A549 (cell line): Measurements from ENCODE around the gene CTIF. TPM values are rescaled to one million over a fixed set of nuclear protein-coding genes. Genes with fewer than 3 reads are reported as not detected.

Experiments
- ATAC-seq, 2 experiments: fragments of 200-7000 bp in 1 of 2; fragments of >200 bp in 1 of 2; cut with Nextera tagmentation in 1 of 2; cut with Tn5 transposase in 1 of 2; 3 replicates each; pipeline versions ENCODE4 v1.8.0 to v1.9.1; 2018 to 2020; ENCODE audit warnings: mild to moderate bottlenecking in 1 of 2, moderate library complexity in 1 of 2
- CTCF ChIA-PET: fragments of 300-600 bp; sonication (Branson Sonifier 250); formaldehyde crosslinking; extraction: SDS; loops from one replicate; lab custom pipeline; 2021; ENCODE audit warnings: antibody characterized with exemption, inconsistent platforms; lab: Yijun Ruan, JAX
- POLR2A ChIA-PET: fragments of 350-600 bp; formaldehyde crosslinking; extraction: SDS; loops from one replicate; lab custom pipeline; 2021; ENCODE audit warnings: antibody characterized with exemption, inconsistent platforms; lab: Yijun Ruan, JAX
- DNase-seq, 2 experiments: peaks; one replicate each; pipeline versions ENCODE4 v3.0.0 to v3.0.0-alpha.2; 2011 to 2016; ENCODE audit warnings: low read depth in 1 of 2, low spot score in 1 of 2
- FAIRE-seq: peaks from 2 replicates; lab custom pipeline; 2011; peaks lifted over from hg19 to GRCh38; lab: Jason Lieb, UNC
- H3K27ac ChIP-seq, 2 experiments: fragments of >200 bp; sonication (Bioruptor Twin); formaldehyde crosslinking; 3 replicates each; pipeline ENCODE4 v1.5.1; 2016 to 2017
- H3K4me1 ChIP-seq: fragments of >200 bp; sonication (Bioruptor Twin); formaldehyde crosslinking; 3 replicates; pipeline ENCODE4 v1.6.1; 2016
- H3K4me2 ChIP-seq: fragments of >200 bp; sonication (Bioruptor Twin); formaldehyde crosslinking; 3 replicates; pipeline ENCODE4 v1.6.1; 2016
- H3K4me3 ChIP-seq: fragments of >200 bp; sonication (Bioruptor Twin); formaldehyde crosslinking; 3 replicates; pipeline ENCODE4 v1.5.1; 2016
- H3K9me3 ChIP-seq: fragments of >200 bp; sonication (Bioruptor Twin); formaldehyde crosslinking; 3 replicates; pipeline ENCODE4 v1.6.1; 2016
- CBX8 ChIP-seq: fragments of 200-600 bp; sonication (generic); IDR thresholded peaks from 2 replicates; pipeline ENCODE4 v1.6.1; 2016
- CEBPB ChIP-seq, 2 experiments: fragments of >200 bp in 1 of 2; sonication (Bioruptor Twin) in 1 of 2; formaldehyde crosslinking in 1 of 2; IDR thresholded peaks; 2 replicates each; pipeline ENCODE4 v1.6.1; 2012 to 2016
- CHD4 ChIP-seq: fragments of 200-600 bp; sonication (generic); IDR thresholded peaks from 2 replicates; pipeline ENCODE4 v1.6.1; 2016; ENCODE audit warnings: antibody characterized with exemption, mild to moderate bottlenecking, borderline replicate concordance
- CTCF ChIP-seq: fragments of >200 bp; sonication (Bioruptor Twin); formaldehyde crosslinking; IDR thresholded peaks from 3 replicates; pipeline ENCODE4 v1.5.1; 2016
- ELK1 ChIP-seq: fragments of 150-350 bp; IDR thresholded peaks from 2 replicates; pipeline ENCODE4 v1.6.1; 2014; ENCODE audit warnings: low read depth, mild to moderate bottlenecking, low read length
- EP300 ChIP-seq, 2 experiments: fragments of >200 bp; sonication (Bioruptor Twin); formaldehyde crosslinking; IDR thresholded peaks; 2 replicates in 1 of 2; 3 replicates in 1 of 2; pipeline ENCODE4 v1.6.1; 2016 to 2017
- FOSB ChIP-seq: fragments of 250-450 bp; sonication (Bioruptor Pico); IDR thresholded peaks from 2 replicates; pipeline ENCODE4 v1.5.0; 2020; ENCODE audit warnings: mild to moderate bottlenecking, moderate library complexity
- HES2 ChIP-seq: fragments of >200 bp; sonication (Bioruptor Twin); formaldehyde crosslinking; IDR thresholded peaks from 2 replicates; pipeline ENCODE4 v1.6.1; 2016
- HEYL ChIP-seq: fragments of 250-450 bp; sonication (Bioruptor Pico); IDR thresholded peaks from 2 replicates; pipeline ENCODE4 v1.8.0; 2021; ENCODE audit warnings: mild to moderate bottlenecking, moderate library complexity
- HOXA7 ChIP-seq: fragments of 250-450 bp; sonication (Bioruptor Pico); IDR thresholded peaks from 2 replicates; pipeline ENCODE4 v1.5.0; 2020; ENCODE audit warnings: mild to moderate bottlenecking, moderate library complexity
- HOXB13 ChIP-seq: fragments of 250-450 bp; sonication (Bioruptor Pico); IDR thresholded peaks from 2 replicates; pipeline ENCODE4 v1.5.0; 2020; ENCODE audit warnings: low read depth, mild to moderate bottlenecking, moderate library complexity
- JUN ChIP-seq, 2 experiments: fragments of >200 bp; sonication (Bioruptor Twin); formaldehyde crosslinking; IDR thresholded peaks; 2 replicates in 1 of 2; 3 replicates in 1 of 2; pipeline ENCODE4 v1.6.1; 2016 to 2017
- JUNB ChIP-seq: fragments of >200 bp; sonication (Bioruptor Twin); formaldehyde crosslinking; IDR thresholded peaks from 2 replicates; pipeline ENCODE4 v1.6.1; 2016
- MAFK ChIP-seq: fragments of 450-650 bp; IDR thresholded peaks from 2 replicates; pipeline ENCODE4 v1.6.1; 2014; ENCODE audit not compliant: partially characterized antibody
- NFE2L2 ChIP-seq: fragments of 150-350 bp; conservative IDR thresholded peaks from 2 replicates; pipeline ENCODE4 v1.6.1; 2014; ENCODE audit warnings: low read length
- NPAS2 ChIP-seq: fragments of 250-450 bp; sonication (Bioruptor Pico); IDR thresholded peaks from 2 replicates; pipeline ENCODE4 v1.8.0; 2022; ENCODE audit warnings: mild to moderate bottlenecking, moderate library complexity, borderline replicate concordance
- PHF8 ChIP-seq: fragments of 200-600 bp; sonication (generic); IDR thresholded peaks from 2 replicates; pipeline ENCODE4 v1.6.1; 2016; ENCODE audit warnings: low read depth, mild to moderate bottlenecking, antibody characterized with exemption, moderate library complexity, borderline replicate concordance
- RCOR1 ChIP-seq: fragments of 150-350 bp; IDR thresholded peaks from 2 replicates; pipeline ENCODE4 v1.6.1; 2014; ENCODE audit warnings: antibody characterized with exemption, low read length, low read depth
- RFX5 ChIP-seq: fragments of 450-650 bp; IDR thresholded peaks from 2 replicates; pipeline ENCODE4 v1.7.1; 2014; ENCODE audit warnings: antibody characterized with exemption, mild to moderate bottlenecking, moderate library complexity
- RNF2 ChIP-seq: fragments of 200-600 bp; sonication (generic); IDR thresholded peaks from 2 replicates; pipeline ENCODE4 v1.6.1; 2016; ENCODE audit warnings: low read depth, mild to moderate bottlenecking, antibody characterized with exemption, moderate library complexity, borderline replicate concordance
- SMC3 ChIP-seq: fragments of >200 bp; sonication (Bioruptor Twin); formaldehyde crosslinking; IDR thresholded peaks from 3 replicates; pipeline ENCODE4 v1.6.1; 2018; ENCODE audit warnings: inconsistent platforms
- SREBF2 ChIP-seq: fragments of 450-650 bp; IDR thresholded peaks from 2 replicates; pipeline ENCODE4 v1.6.1; 2014; ENCODE audit warnings: mild to moderate bottlenecking, moderate library complexity
- TP53 ChIP-seq: fragments of 250-450 bp; sonication (Bioruptor Pico); IDR thresholded peaks from 2 replicates; pipeline ENCODE4 v1.5.0; 2021; ENCODE audit warnings: mild to moderate bottlenecking, moderate library complexity
- ZC3H11A ChIP-seq: fragments of 450-650 bp; IDR thresholded peaks from 2 replicates; pipeline ENCODE4 v1.6.1; 2014; ENCODE audit warnings: antibody characterized with exemption, mild to moderate bottlenecking
- WGBS: methylation state at CpG from one replicate; pipeline ENCODE4 v1.1.6; 2017; ENCODE audit errors: missing lambda C conversion rate; 5-methylcytosine and 5-hydroxymethylcytosine counted together
- polyA plus RNA-seq, 4 experiments: library from polyadenylated mRNA; depleted of rRNA in 3 of 4; stranded (reverse); fragments of >200 nt; fragmentation: RNase III in 1 of 4; extraction: RNeasy Plus Mini Kit Qiagen cat#74134 plus additional on column Dnase treatment in 1 of 4; gene quantifications; 2 replicates in 3 of 4; 3 replicates in 1 of 4; pipeline ENCODE4 v1.2.3, GENCODE V29; 2011 to 2017

Gene CTIF
- polyA plus RNA-seq, 2 of the 4 experiments (the other 2 are of a cell fraction), result 17.0 to 24.7 TPM

DNA sequence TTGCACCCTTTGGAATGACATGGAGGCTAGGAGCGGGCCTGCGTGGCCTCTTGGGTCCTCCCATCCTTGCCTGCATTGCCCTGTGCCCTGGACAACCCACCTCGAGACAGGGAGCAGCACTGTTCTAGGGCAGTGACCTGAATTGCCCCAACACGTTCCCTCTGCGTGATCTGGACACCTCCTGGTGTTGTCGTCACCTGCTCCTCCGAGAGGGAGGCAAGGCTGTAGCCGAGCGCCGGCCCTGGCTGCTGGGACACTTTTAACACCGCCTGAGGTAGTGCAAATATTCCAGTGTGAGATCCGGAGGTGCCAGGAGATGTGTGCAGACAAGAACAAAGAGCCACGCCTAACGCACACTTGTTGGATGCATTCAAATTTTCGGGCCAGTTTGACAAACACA is 280.4 kb downstream of the CTIF start:
- no peak for ATAC-seq
- 89% methylated on average over 10 of the region's 15 CpGs for WGBS
- no peak overlapping the region for H3K4me2 ChIP-seq
- H3K4me3 ChIP-seq, result no peak overlapping the region
- H3K27ac ChIP-seq, result no peak overlapping the region
- H3K4me1 ChIP-seq, result peaks cover under 1% of the 10 kb centered on the region; the same call in 1 of the 3 replicates
- TF ChIP-seq MAFK (no peak), CTCF (no peak), FOSB (CRISPR knock-in tag) (no peak), NPAS2 (CRISPR knock-in tag) (no peak), EP300 (IDR thresholded peaks at IDR 0.05) (no peak), ZC3H11A (no peak), HOXB13 (CRISPR knock-in tag) (no peak), HES2 (no peak), NFE2L2 (no peak), RNF2 (no peak), RCOR1 (no peak), ELK1 (no peak), HOXA7 (CRISPR knock-in tag) (no peak)
- FAIRE-seq, result no peak
- DNase-seq, result no peak
- peaks cover 6% of the 10 kb centered on the region; the same call in 1 of the 3 replicates for H3K9me3 ChIP-seq
- POLR2A ChIA-PET, result no interaction called here
- CTCF ChIA-PET, result no interaction called here

- ATAC-seq, result no peak
- H3K9me3 ChIP-seq, result peaks cover 6% of the 10 kb centered on the region; the same call in 1 of the 3 replicates
- no peaks in the 10 kb centered on the region for H3K4me1 ChIP-seq
- 80% methylated on average over 11 of the region's 11 CpGs for WGBS
- H3K4me3 ChIP-seq, result no peak overlapping the region
- no peak for FAIRE-seq
- DNase-seq, result no peak
- no peak overlapping the region for H3K27ac ChIP-seq
- no peak for TF ChIP-seq CBX8
- no peak for TF ChIP-seq JUN (IDR thresholded peaks at IDR 0.05)
- no peak for TF ChIP-seq JUNB
- no peak for TF ChIP-seq CEBPB (IDR thresholded peaks at IDR 0.05)
- no peak overlapping the region for H3K4me2 ChIP-seq
- ChIA-PET POLR2A (no interaction called here), CTCF (no interaction called here)
Measured at GRCh38 chr18:48819781-48820482, 281.1 kb downstream of the CTIF start.

DNA sequence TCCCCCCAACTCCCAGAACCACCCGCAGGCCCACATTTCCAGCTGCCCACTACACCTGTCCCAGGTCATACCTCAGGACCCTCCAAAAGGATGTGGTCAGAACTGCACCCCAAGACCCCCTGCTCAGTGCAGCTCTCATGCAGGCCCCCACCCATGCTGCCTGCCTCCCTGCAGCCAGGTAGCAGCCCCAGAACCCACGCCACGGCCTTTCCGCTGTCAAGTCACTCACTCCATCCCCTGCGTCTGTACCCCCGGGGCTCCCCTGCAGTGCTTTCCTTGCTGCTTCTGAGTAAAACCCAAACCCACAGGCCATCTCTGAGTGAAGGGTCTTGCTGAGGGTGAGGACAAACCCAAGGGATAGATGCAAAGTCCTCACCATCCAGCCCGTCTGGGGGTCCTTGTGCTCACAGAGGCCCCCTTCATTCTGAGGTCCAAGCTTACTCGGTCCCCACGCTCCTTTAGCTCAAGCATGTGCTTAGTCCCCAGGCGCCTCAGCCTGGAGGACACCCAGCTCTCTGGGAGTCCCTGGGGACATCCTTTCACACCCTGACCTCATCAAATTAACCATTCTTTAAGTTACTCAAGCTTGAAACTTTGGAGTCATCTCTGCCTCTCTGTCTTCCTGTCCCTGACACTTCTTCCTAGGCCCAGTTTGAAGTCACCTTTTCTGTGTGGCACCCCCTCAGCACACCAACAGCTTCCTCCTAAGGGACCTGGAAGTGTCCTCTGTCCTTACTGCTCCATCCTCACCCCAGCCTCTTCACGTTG is 281.8 kb downstream of the CTIF start:
- Histone ChIP-seq H3K4me2 (no peak overlapping the region), H3K4me3 (no peak overlapping the region), H3K9me3 (peaks cover 6% of the 10 kb centered on the region; the same call in 1 of the 3 replicates), H3K27ac (no peak overlapping the region), H3K4me1 (no peaks in the 10 kb centered on the region)
- TF ChIP-seq HEYL (no peak), PHF8 (no peak), TP53 (CRISPR knock-in tag) (no peak), JUNB (no peak), CHD4 (no peak), SMC3 (no peak), RFX5 (no peak), SREBF2 (no peak)
- FAIRE-seq (no peak), DNase-seq (no peak), ATAC-seq (no peak)
- WGBS, result 95% methylated on average over 10 of the region's 11 CpGs
- ChIA-PET CTCF (no interaction called here), POLR2A (interaction anchor here (0.7 kb wide), 1 partner anchor 46 kb away, joined by 3 read pairs; no protein-coding TSS in a partner anchor)
